Colonic mucosa (tissue), 4 donors: ENCODE data around the gene B4GALNT2. TPM values are rescaled to one million over a fixed set of nuclear protein-coding genes. Genes with fewer than 3 reads are reported as not detected.

Experiments used
- DNase-seq: peaks from one replicate; pipeline ENCODE4 v3.0.0-alpha.2; 2020
- H3K27ac ChIP-seq: fragments of 200-600 bp; one replicate; pipeline ENCODE4 v1.8.0; 2021
- H3K27me3 ChIP-seq: fragments of 200-600 bp; one replicate; pipeline ENCODE4 v1.8.0; 2021
- H3K36me3 ChIP-seq: fragments of 200-600 bp; one replicate; pipeline ENCODE4 v1.8.0; 2021
- H3K4me1 ChIP-seq: fragments of 200-600 bp; one replicate; pipeline ENCODE4 v1.8.0; 2021; ENCODE audit warnings: mild to moderate bottlenecking
- H3K4me3 ChIP-seq: fragments of 200-600 bp; one replicate; pipeline ENCODE4 v1.8.0; 2021
- H3K9ac ChIP-seq, 2 donors: one replicate each; pipeline ENCODE4 v1.7.0; 2013; ENCODE audit warnings: control low read depth in 2 of 2, low read depth in 2 of 2, low read length in 2 of 2
- H3K9me3 ChIP-seq: fragments of 200-600 bp; one replicate; pipeline ENCODE4 v1.8.0; 2021
- CTCF ChIP-seq: fragments of 200-600 bp; IDR thresholded peaks from one replicate; pipeline ENCODE4 v1.8.0; 2022; ENCODE audit warnings: antibody characterized with exemption, mild to moderate bottlenecking
- intact Hi-C: fragments of 100-400 bp; cut with DNase I; formaldehyde crosslinking; loops from one replicate; pipeline ENCODE4 v1.14.1; 2022
- total RNA-seq, 2 donors: library from RNA; stranded (reverse); fragmentation: NEBNext Ultra II Directional in 1 of 2; extraction: Animal tissue kit (Norgen Biotek cat#: 25700) in 1 of 2; gene quantifications; one replicate each; pipeline ENCODE4 v1.2.1, GENCODE V29; 2021
- donor health status: healthy.
- donor health status: DM: no; HTN: no; CAD: no.
- donor health status: DM: no; HTN: no; CAD: no.

The B4GALNT2 gene
- total RNA-seq, 2 donors from 2014 or later = 13.3 to 26.8 TPM

- H3K27ac ChIP-seq = no peak overlapping the region
- H3K36me3 ChIP-seq = no peaks in the 10 kb centered on the region
- TF ChIP-seq CTCF = no peak
- H3K9ac ChIP-seq = no peak overlapping the region
- DNase-seq = no peak
- no peaks in the 10 kb centered on the region for H3K4me1 ChIP-seq
- H3K9me3 ChIP-seq = no peaks in the 10 kb centered on the region
- intact Hi-C loops = no loop called here
- no peaks in the 10 kb centered on the region for H3K27me3 ChIP-seq
- no peak overlapping the region for H3K4me3 ChIP-seq
Measured at GRCh38 chr17:49106321-49107210, 26.0 kb upstream of the B4GALNT2 start.

GRCh38 chr17:49107211-49107557 is 25.4 kb upstream of the B4GALNT2 start:
- Histone ChIP-seq H3K4me1 (no peaks in the 10 kb centered on the region), H3K27ac (no peak overlapping the region), H3K9me3 (no peaks in the 10 kb centered on the region), H3K4me3 (no peak overlapping the region), H3K27me3 (no peaks in the 10 kb centered on the region), H3K9ac (no peak overlapping the region), H3K36me3 (no peaks in the 10 kb centered on the region)
- no peak for DNase-seq
- TF ChIP-seq CTCF = no peak
- intact Hi-C loops = no loop called here

- no peak overlapping the region for H3K27ac ChIP-seq
- no peak for DNase-seq
- intact Hi-C loops = no loop called here
- no peak overlapping the region for H3K9ac ChIP-seq
- no peaks in the 10 kb centered on the region for H3K27me3 ChIP-seq
- TF ChIP-seq CTCF = no peak
- H3K9me3 ChIP-seq = no peaks in the 10 kb centered on the region
- H3K4me3 ChIP-seq = no peak overlapping the region
- no peaks in the 10 kb centered on the region for H3K36me3 ChIP-seq
- no peaks in the 10 kb centered on the region for H3K4me1 ChIP-seq
Measured at GRCh38 chr17:49108318-49108717, 24.3 kb upstream of the B4GALNT2 start.

GRCh38 chr17:49110509-49110908 is 22.1 kb upstream of the B4GALNT2 start:
- Histone ChIP-seq H3K27me3 (no peaks in the 10 kb centered on the region), H3K36me3 (no peaks in the 10 kb centered on the region), H3K9ac (no peak overlapping the region), H3K4me3 (no peak overlapping the region), H3K27ac (no peak overlapping the region), H3K9me3 (no peaks in the 10 kb centered on the region), H3K4me1 (no peaks in the 10 kb centered on the region)
- TF ChIP-seq CTCF = no peak
- DNase-seq = no peak
- intact Hi-C loops = no loop called here

GRCh38 chr17:49111934-49112333 is 20.6 kb upstream of the B4GALNT2 start:
- Histone ChIP-seq H3K4me3 (no peak overlapping the region), H3K4me1 (no peaks in the 10 kb centered on the region), H3K27me3 (no peaks in the 10 kb centered on the region), H3K9me3 (no peaks in the 10 kb centered on the region), H3K36me3 (no peaks in the 10 kb centered on the region), H3K9ac (no peak overlapping the region), H3K27ac (no peak overlapping the region)
- intact Hi-C loops = no loop called here
- no peak for TF ChIP-seq CTCF
- no peak for DNase-seq
